NOMO-1 (cell line): Measurements from ENCODE around the gene LYPD3.
A peak's percentile ranks its signal among the peaks of the same experiment; 100 is the strongest.

Experiments used
- DNase-seq, 2 experiments: peaks; one replicate each; lab custom pipeline; 2025; ENCODE audit not compliant: unreplicated experiment in 2 of 2; lab: John Stamatoyannopoulos, UW

The LYPD3 gene

GRCh38 chr19:43488179-43488578 lies 22.8 kb upstream of the LYPD3 start:
- no peak for DNase-seq

- DNase-seq, result no peak
Measured at GRCh38 chr19:43486412-43486811, 21.0 kb upstream of the LYPD3 start.

- no peak for DNase-seq
Measured at GRCh38 chr19:43485951-43486350, 20.5 kb upstream of the LYPD3 start.

GRCh38 chr19:43483281-43483680 lies 17.9 kb upstream of the LYPD3 start:
- no peak for DNase-seq

GRCh38 chr19:43482193-43482592 lies 16.8 kb upstream of the LYPD3 start:
- DNase-seq, result no peak

- DNase-seq, result no peak
Measured at GRCh38 chr19:43481701-43482100, 16.3 kb upstream of the LYPD3 start.

- DNase-seq, result no peak
Measured at GRCh38 chr19:43480574-43480973, 15.2 kb upstream of the LYPD3 start.

GRCh38 chr19:43479961-43480561 lies 14.7 kb upstream of the LYPD3 start:
- no peak for DNase-seq

- no peak for DNase-seq
Measured at GRCh38 chr19:43479226-43479625, 13.8 kb upstream of the LYPD3 start.

- no peak for DNase-seq
Measured at GRCh38 chr19:43478323-43478722, 12.9 kb upstream of the LYPD3 start.

GRCh38 chr19:43476606-43477005 lies 11.2 kb upstream of the LYPD3 start:
- no peak for DNase-seq

GRCh38 chr19:43474986-43475705 lies 9.7 kb upstream of the LYPD3 start:
- DNase-seq, result peak; percentile 76 to 83

- DNase-seq, result no peak
Measured at GRCh38 chr19:43474487-43474886, 9.1 kb upstream of the LYPD3 start.

- no peak for DNase-seq
Measured at GRCh38 chr19:43471091-43471490, 5.7 kb upstream of the LYPD3 start.

- no peak for DNase-seq
Measured at GRCh38 chr19:43470288-43470687, 4.9 kb upstream of the LYPD3 start.

- no peak for DNase-seq
Measured at GRCh38 chr19:43469160-43469480, 3.7 kb upstream of the LYPD3 start.

- no peak for DNase-seq
Measured at GRCh38 chr19:43468354-43469159, 3.1 kb upstream of the LYPD3 start.

- peak in 1 of 2 experiments; percentile 23 for DNase-seq
Measured at GRCh38 chr19:43467730-43468129, 2.3 kb upstream of the LYPD3 start.

GRCh38 chr19:43467276-43467675 lies 1.9 kb upstream of the LYPD3 start:
- DNase-seq, result no peak

GRCh38 chr19:43466793-43467192 lies 1.4 kb upstream of the LYPD3 start:
- no peak for DNase-seq

- no peak for DNase-seq
Measured at GRCh38 chr19:43464134-43464775, 1.2 kb downstream of the LYPD3 start.
